ENCODE results near the gene RAB20. TPM values are rescaled to one million over a fixed set of nuclear protein-coding genes. Genes with fewer than 3 reads are reported as not detected.

Gene RAB20
- polyA plus RNA-seq, 1 donor from 2014 or later, result not detected

DNA sequence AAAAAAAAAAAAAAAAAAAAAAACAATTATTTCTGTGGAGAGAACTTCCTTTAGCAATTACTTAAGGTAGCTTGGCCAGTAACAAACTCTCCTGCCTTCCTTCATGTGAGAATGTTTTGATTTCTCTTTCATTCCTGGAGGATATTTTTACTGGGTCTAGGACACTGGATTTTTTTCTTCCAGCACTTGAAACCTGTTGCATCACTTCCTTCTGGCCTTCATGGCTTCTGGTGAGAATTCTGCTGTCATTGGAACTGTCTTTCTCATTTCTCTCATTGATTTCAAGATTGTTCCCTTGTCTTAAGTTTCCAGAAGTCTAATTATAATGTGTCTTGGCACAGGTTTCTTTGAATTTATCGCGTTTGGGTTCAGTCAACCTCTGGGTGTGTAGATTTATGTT lies 19.3 kb upstream of the RAB20 start:
- Histone ChIP-seq H3K79me2 (replicated peaks; ENCODE audit: insufficient read depth, low read length) (no peaks in the 10 kb centered on the region), H3K9ac (ENCODE audit: low read length) (no peak overlapping the region), H3K27me3 (ENCODE audit: insufficient read depth, low read depth, low read length) (no peaks in the 10 kb centered on the region), H3K36me3 (ENCODE audit: insufficient read depth, low read length) (no peaks in the 10 kb centered on the region), H3K27ac (ENCODE audit: low read length) (no peak overlapping the region), H3K9me3 (ENCODE audit: low read length) (no peaks in the 10 kb centered on the region), H3K9me2 (ENCODE audit: insufficient read depth, low read length) (no peaks in the 10 kb centered on the region), H2AFZ (ENCODE audit: low read depth, low read length) (no peak overlapping the region), H3K4me3 (ENCODE audit: low read length) (no peak overlapping the region), H3K4me2 (ENCODE audit: low read length) (no peak overlapping the region), H4K20me1 (ENCODE audit: insufficient read depth) (no peaks in the 10 kb centered on the region), H3F3A (ENCODE audit: insufficient read depth, low read length, poor library complexity, severe bottlenecking) (no peaks in the 10 kb centered on the region)
- TF ChIP-seq, protein P1, sequence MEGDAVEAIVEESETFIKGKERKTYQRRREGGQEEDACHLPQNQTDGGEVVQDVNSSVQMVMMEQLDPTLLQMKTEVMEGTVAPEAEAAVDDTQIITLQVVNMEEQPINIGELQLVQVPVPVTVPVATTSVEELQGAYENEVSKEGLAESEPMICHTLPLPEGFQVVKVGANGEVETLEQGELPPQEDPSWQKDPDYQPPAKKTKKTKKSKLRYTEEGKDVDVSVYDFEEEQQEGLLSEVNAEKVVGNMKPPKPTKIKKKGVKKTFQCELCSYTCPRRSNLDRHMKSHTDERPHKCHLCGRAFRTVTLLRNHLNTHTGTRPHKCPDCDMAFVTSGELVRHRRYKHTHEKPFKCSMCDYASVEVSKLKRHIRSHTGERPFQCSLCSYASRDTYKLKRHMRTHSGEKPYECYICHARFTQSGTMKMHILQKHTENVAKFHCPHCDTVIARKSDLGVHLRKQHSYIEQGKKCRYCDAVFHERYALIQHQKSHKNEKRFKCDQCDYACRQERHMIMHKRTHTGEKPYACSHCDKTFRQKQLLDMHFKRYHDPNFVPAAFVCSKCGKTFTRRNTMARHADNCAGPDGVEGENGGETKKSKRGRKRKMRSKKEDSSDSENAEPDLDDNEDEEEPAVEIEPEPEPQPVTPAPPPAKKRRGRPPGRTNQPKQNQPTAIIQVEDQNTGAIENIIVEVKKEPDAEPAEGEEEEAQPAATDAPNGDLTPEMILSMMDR (IDR thresholded peaks at IDR 0.05; ENCODE audit: poor library complexity, severe bottlenecking), result no peak
- TF ChIP-seq, protein P2, sequence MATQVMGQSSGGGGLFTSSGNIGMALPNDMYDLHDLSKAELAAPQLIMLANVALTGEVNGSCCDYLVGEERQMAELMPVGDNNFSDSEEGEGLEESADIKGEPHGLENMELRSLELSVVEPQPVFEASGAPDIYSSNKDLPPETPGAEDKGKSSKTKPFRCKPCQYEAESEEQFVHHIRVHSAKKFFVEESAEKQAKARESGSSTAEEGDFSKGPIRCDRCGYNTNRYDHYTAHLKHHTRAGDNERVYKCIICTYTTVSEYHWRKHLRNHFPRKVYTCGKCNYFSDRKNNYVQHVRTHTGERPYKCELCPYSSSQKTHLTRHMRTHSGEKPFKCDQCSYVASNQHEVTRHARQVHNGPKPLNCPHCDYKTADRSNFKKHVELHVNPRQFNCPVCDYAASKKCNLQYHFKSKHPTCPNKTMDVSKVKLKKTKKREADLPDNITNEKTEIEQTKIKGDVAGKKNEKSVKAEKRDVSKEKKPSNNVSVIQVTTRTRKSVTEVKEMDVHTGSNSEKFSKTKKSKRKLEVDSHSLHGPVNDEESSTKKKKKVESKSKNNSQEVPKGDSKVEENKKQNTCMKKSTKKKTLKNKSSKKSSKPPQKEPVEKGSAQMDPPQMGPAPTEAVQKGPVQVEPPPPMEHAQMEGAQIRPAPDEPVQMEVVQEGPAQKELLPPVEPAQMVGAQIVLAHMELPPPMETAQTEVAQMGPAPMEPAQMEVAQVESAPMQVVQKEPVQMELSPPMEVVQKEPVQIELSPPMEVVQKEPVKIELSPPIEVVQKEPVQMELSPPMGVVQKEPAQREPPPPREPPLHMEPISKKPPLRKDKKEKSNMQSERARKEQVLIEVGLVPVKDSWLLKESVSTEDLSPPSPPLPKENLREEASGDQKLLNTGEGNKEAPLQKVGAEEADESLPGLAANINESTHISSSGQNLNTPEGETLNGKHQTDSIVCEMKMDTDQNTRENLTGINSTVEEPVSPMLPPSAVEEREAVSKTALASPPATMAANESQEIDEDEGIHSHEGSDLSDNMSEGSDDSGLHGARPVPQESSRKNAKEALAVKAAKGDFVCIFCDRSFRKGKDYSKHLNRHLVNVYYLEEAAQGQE (IDR thresholded peaks at IDR 0.05; ENCODE audit: borderline replicate concordance), result no peak
- no peak for TF ChIP-seq MXI1 (conservative IDR thresholded peaks at IDR 0.05; ENCODE audit: poor library complexity, severe bottlenecking)

DNA sequence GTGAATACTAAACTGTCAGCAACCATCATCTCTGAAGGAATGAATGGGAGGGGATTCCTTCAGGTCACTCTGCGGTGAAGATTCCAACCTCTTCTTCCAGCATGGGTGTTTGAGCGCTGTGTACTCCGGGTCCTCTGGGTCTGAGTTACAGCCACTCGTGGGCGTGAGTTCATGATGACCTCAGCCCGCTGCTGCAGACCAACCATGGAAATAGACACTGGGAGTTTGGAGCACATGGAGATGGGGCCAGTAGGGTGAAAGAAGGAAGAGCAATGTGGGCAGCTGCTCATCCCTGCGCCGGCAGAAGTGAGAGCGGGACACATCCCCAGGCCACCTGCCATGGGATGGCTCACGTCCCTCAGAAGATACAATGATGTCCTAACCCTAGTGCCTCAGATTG lies 16.8 kb upstream of the RAB20 start:
- Histone ChIP-seq H3K27ac (ENCODE audit: low read length) (no peak overlapping the region), H3K36me3 (ENCODE audit: insufficient read depth, low read length) (no peaks in the 10 kb centered on the region), H3K9me2 (ENCODE audit: insufficient read depth, low read length) (no peaks in the 10 kb centered on the region), H3K9ac (ENCODE audit: low read length) (no peak overlapping the region), H3K4me2 (ENCODE audit: low read length) (no peak overlapping the region), H3K4me3 (ENCODE audit: low read length) (no peak overlapping the region), H3K27me3 (ENCODE audit: insufficient read depth, low read depth, low read length) (no peaks in the 10 kb centered on the region), H4K20me1 (ENCODE audit: insufficient read depth) (no peaks in the 10 kb centered on the region), H3K79me2 (replicated peaks; ENCODE audit: insufficient read depth, low read length) (no peaks in the 10 kb centered on the region), H3K9me3 (ENCODE audit: low read length) (no peaks in the 10 kb centered on the region), H3F3A (ENCODE audit: insufficient read depth, low read length, poor library complexity, severe bottlenecking) (no peaks in the 10 kb centered on the region), H2AFZ (ENCODE audit: low read depth, low read length) (no peak overlapping the region)
- TF ChIP-seq EZH2 (IDR thresholded peaks at IDR 0.05; ENCODE audit: borderline replicate concordance, insufficient read depth, low read length, poor library complexity, severe bottlenecking) (no peak), MXI1 (conservative IDR thresholded peaks at IDR 0.05; ENCODE audit: poor library complexity, severe bottlenecking) (no peak), POLR2AphosphoS5 (IDR thresholded peaks at IDR 0.05) (no peak), RAD21 (conservative IDR thresholded peaks at IDR 0.05) (no peak)
- TF ChIP-seq, protein P2 (IDR thresholded peaks at IDR 0.05; ENCODE audit: borderline replicate concordance), result no peak
